DND-41 (cell line): ENCODE data around the gene AFF1.

Experiments
- EZH2 ChIP-seq: IDR thresholded peaks from 3 replicates; pipeline ENCODE4 v1.6.1; 2012; ENCODE audit warnings: borderline replicate concordance, low read depth, mild to moderate bottlenecking, moderate library complexity, low read length, inconsistent platforms; ENCODE audit not compliant: severe bottlenecking
- TF ChIP-seq, protein P1 (sequence below): IDR thresholded peaks from 2 replicates; pipeline ENCODE4 v1.5.1; 2012; ENCODE audit warnings: borderline replicate concordance, low read length, moderate library complexity, mild to moderate bottlenecking; ENCODE audit not compliant: poor library complexity, severe bottlenecking; ENCODE audit errors: extremely low read depth

DNA sequence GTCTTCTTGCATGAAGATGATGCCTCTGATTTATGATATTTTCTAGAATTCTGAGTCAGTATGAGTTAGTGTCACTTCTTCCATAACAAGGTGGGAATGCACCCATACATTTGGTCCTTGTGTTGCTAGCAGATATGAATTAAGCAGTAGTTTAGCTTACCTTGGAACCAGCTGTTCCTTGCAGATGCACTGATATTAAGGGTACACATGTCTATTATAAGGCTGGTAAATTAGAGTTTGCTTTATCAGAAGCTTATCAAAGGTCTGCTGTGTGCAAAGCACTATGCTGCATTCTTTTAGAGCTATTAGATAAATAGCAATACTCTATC is 36.5 kb downstream of the AFF1 start:
- TF ChIP-seq, protein P1, sequence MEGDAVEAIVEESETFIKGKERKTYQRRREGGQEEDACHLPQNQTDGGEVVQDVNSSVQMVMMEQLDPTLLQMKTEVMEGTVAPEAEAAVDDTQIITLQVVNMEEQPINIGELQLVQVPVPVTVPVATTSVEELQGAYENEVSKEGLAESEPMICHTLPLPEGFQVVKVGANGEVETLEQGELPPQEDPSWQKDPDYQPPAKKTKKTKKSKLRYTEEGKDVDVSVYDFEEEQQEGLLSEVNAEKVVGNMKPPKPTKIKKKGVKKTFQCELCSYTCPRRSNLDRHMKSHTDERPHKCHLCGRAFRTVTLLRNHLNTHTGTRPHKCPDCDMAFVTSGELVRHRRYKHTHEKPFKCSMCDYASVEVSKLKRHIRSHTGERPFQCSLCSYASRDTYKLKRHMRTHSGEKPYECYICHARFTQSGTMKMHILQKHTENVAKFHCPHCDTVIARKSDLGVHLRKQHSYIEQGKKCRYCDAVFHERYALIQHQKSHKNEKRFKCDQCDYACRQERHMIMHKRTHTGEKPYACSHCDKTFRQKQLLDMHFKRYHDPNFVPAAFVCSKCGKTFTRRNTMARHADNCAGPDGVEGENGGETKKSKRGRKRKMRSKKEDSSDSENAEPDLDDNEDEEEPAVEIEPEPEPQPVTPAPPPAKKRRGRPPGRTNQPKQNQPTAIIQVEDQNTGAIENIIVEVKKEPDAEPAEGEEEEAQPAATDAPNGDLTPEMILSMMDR: no peak
- TF ChIP-seq EZH2: no peak
